ENCODE results near the gene FKBP7. TPM values are rescaled to one million over a fixed set of nuclear protein-coding genes. Genes with fewer than 3 reads are reported as not detected.

Gene FKBP7
- polyA plus RNA-seq, 1 donor from 2014 or later: 46.1 TPM

DNA sequence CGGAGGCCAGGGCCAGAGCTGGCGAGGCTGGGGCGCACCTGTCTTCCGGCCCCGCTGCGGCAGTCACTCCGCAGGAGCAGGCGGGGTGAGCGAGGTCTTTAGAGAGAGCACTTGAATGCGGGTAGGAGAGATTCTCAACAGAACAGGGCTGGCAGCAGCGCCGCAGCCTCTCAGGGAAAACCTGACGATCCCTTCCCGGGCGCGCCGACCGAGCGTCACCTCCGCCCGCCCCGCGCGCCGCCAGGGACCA, 28.0 kb downstream of the FKBP7 start:
- H3K27ac ChIP-seq (ENCODE audit: low read length): peak overlapping the region; percentile 92
- no peaks in the 10 kb centered on the region for H3F3A ChIP-seq (ENCODE audit: insufficient read depth, low read length, poor library complexity, severe bottlenecking)
- peak overlapping the region; percentile 95 for H3K9ac ChIP-seq (ENCODE audit: low read length)
- peak overlapping the region; percentile 16 for H2AFZ ChIP-seq (ENCODE audit: low read depth, low read length)
- TF ChIP-seq RAD21 (conservative IDR thresholded peaks at IDR 0.05): peak; percentile 33
- TF ChIP-seq, protein P1, sequence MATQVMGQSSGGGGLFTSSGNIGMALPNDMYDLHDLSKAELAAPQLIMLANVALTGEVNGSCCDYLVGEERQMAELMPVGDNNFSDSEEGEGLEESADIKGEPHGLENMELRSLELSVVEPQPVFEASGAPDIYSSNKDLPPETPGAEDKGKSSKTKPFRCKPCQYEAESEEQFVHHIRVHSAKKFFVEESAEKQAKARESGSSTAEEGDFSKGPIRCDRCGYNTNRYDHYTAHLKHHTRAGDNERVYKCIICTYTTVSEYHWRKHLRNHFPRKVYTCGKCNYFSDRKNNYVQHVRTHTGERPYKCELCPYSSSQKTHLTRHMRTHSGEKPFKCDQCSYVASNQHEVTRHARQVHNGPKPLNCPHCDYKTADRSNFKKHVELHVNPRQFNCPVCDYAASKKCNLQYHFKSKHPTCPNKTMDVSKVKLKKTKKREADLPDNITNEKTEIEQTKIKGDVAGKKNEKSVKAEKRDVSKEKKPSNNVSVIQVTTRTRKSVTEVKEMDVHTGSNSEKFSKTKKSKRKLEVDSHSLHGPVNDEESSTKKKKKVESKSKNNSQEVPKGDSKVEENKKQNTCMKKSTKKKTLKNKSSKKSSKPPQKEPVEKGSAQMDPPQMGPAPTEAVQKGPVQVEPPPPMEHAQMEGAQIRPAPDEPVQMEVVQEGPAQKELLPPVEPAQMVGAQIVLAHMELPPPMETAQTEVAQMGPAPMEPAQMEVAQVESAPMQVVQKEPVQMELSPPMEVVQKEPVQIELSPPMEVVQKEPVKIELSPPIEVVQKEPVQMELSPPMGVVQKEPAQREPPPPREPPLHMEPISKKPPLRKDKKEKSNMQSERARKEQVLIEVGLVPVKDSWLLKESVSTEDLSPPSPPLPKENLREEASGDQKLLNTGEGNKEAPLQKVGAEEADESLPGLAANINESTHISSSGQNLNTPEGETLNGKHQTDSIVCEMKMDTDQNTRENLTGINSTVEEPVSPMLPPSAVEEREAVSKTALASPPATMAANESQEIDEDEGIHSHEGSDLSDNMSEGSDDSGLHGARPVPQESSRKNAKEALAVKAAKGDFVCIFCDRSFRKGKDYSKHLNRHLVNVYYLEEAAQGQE (IDR thresholded peaks at IDR 0.05; ENCODE audit: borderline replicate concordance): peak; percentile 45
- peak; percentile 82 for TF ChIP-seq MXI1 (conservative IDR thresholded peaks at IDR 0.05; ENCODE audit: poor library complexity, severe bottlenecking)
- no peak for TF ChIP-seq TAF1 (IDR thresholded peaks at IDR 0.05; ENCODE audit: low read depth)
- TF ChIP-seq, protein P2, sequence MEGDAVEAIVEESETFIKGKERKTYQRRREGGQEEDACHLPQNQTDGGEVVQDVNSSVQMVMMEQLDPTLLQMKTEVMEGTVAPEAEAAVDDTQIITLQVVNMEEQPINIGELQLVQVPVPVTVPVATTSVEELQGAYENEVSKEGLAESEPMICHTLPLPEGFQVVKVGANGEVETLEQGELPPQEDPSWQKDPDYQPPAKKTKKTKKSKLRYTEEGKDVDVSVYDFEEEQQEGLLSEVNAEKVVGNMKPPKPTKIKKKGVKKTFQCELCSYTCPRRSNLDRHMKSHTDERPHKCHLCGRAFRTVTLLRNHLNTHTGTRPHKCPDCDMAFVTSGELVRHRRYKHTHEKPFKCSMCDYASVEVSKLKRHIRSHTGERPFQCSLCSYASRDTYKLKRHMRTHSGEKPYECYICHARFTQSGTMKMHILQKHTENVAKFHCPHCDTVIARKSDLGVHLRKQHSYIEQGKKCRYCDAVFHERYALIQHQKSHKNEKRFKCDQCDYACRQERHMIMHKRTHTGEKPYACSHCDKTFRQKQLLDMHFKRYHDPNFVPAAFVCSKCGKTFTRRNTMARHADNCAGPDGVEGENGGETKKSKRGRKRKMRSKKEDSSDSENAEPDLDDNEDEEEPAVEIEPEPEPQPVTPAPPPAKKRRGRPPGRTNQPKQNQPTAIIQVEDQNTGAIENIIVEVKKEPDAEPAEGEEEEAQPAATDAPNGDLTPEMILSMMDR (IDR thresholded peaks at IDR 0.05; ENCODE audit: poor library complexity, severe bottlenecking): peak; percentile 16
- no peak for TF ChIP-seq POLR2AphosphoS5 (IDR thresholded peaks at IDR 0.05)
- no peak for TF ChIP-seq EZH2 (IDR thresholded peaks at IDR 0.05; ENCODE audit: borderline replicate concordance, insufficient read depth, low read length, poor library complexity, severe bottlenecking)
- no peak for TF ChIP-seq SMC3 (conservative IDR thresholded peaks at IDR 0.05; ENCODE audit: poor library complexity)
- TF ChIP-seq EP300 (conservative IDR thresholded peaks at IDR 0.05; ENCODE audit: poor library complexity, severe bottlenecking): no peak
- no peaks in the 10 kb centered on the region for H3K9me3 ChIP-seq (ENCODE audit: low read length)
- no peaks in the 10 kb centered on the region for H3K36me3 ChIP-seq (ENCODE audit: insufficient read depth, low read length)
- H3K79me2 ChIP-seq (replicated peaks; ENCODE audit: insufficient read depth, low read length): peaks cover 28% of the 10 kb centered on the region
- H3K27me3 ChIP-seq (ENCODE audit: insufficient read depth, low read depth, low read length): no peaks in the 10 kb centered on the region
- H3K9me2 ChIP-seq (ENCODE audit: insufficient read depth, low read length): no peaks in the 10 kb centered on the region
- H4K20me1 ChIP-seq (ENCODE audit: insufficient read depth): no peaks in the 10 kb centered on the region
- H3K4me3 ChIP-seq (ENCODE audit: low read length): peak overlapping the region; percentile 78
- no peak overlapping the region for H3K4me2 ChIP-seq (ENCODE audit: low read length)

DNA sequence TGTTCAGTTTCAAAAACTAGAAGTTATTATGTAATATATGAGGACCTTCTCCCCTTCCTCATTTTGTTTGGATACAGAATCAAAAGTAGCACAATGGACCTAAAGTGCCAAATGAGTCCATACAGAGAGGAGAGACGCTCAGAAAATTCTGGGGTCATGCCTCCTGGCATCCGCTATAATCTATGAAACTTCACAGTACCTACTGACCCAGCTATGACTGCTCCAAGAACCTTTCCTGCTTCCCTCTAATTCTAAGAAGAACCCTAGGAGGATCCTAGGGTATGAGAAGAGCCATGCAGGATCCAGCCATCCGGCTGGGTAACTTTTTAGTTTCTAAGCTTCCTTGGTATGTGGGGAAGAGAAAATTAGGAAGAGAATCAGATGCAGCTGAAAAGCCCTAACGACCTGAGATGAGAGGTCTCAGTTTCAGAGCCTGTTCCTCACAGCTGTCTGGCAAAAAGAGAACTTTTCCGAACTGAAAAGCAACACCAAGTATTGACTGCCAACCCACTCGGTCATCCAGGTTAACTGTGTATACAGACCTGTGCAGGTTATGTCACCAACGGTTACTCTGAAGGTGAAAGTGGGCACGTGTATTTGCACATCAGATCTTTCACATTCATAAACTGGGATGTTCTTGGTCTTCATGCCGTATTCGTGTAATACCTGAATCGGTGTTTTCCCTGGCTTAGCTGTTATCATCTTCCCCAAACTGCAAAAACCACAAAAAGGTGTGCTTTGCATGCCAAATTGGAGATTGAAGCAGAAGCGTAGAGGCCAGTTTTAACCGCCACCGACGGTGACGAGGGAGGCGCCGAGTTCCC, 28.5 kb downstream of the FKBP7 start:
- no peaks in the 10 kb centered on the region for H3K9me2 ChIP-seq (ENCODE audit: insufficient read depth, low read length)
- H3K79me2 ChIP-seq (replicated peaks; ENCODE audit: insufficient read depth, low read length): peaks cover 28% of the 10 kb centered on the region
- no peaks in the 10 kb centered on the region for H4K20me1 ChIP-seq (ENCODE audit: insufficient read depth)
- TF ChIP-seq EP300 (conservative IDR thresholded peaks at IDR 0.05; ENCODE audit: poor library complexity, severe bottlenecking): no peak
- TF ChIP-seq POLR2AphosphoS5 (IDR thresholded peaks at IDR 0.05): no peak
- TF ChIP-seq, protein P2 (IDR thresholded peaks at IDR 0.05; ENCODE audit: poor library complexity, severe bottlenecking): no peak
- TF ChIP-seq MXI1 (conservative IDR thresholded peaks at IDR 0.05; ENCODE audit: poor library complexity, severe bottlenecking): no peak
- TF ChIP-seq TAF1 (IDR thresholded peaks at IDR 0.05; ENCODE audit: low read depth): no peak
- TF ChIP-seq RAD21 (conservative IDR thresholded peaks at IDR 0.05): no peak
- no peak for TF ChIP-seq SMC3 (conservative IDR thresholded peaks at IDR 0.05; ENCODE audit: poor library complexity)
- TF ChIP-seq, protein P1 (IDR thresholded peaks at IDR 0.05; ENCODE audit: borderline replicate concordance): no peak
- no peak for TF ChIP-seq EZH2 (IDR thresholded peaks at IDR 0.05; ENCODE audit: borderline replicate concordance, insufficient read depth, low read length, poor library complexity, severe bottlenecking)
- H3K4me2 ChIP-seq (ENCODE audit: low read length): peak overlapping the region; percentile 99
- H3K27ac ChIP-seq (ENCODE audit: low read length): peak overlapping the region; percentile 92
- no peaks in the 10 kb centered on the region for H3K27me3 ChIP-seq (ENCODE audit: insufficient read depth, low read depth, low read length)
- H3K36me3 ChIP-seq (ENCODE audit: insufficient read depth, low read length): peaks cover 3% of the 10 kb centered on the region
- peak overlapping the region; percentile 16 for H2AFZ ChIP-seq (ENCODE audit: low read depth, low read length)
- peak overlapping the region; percentile 95 for H3K9ac ChIP-seq (ENCODE audit: low read length)
- no peaks in the 10 kb centered on the region for H3K9me3 ChIP-seq (ENCODE audit: low read length)
- H3F3A ChIP-seq (ENCODE audit: insufficient read depth, low read length, poor library complexity, severe bottlenecking): no peaks in the 10 kb centered on the region
- H3K4me3 ChIP-seq (ENCODE audit: low read length): peak overlapping the region; percentile 78
